Right lobe of liver (tissue), 6 donors: ENCODE data around the gene SYMPK. TPM values are rescaled to one million over a fixed set of nuclear protein-coding genes. Genes with fewer than 3 reads are reported as not detected.

Experiments used
- ATAC-seq, 4 donors: fragments of 200-7000 bp; cut with Tn5 transposase; one replicate each; pipeline ENCODE4 v1.9.1; 2020; ENCODE audit warnings: mild to moderate bottlenecking in 4 of 4, moderate library complexity in 4 of 4
- DNase-seq, 3 donors: peaks; one replicate each; pipeline ENCODE4 v3.0.0-alpha.2; 2020
- H3K27ac ChIP-seq, 3 donors: fragments of 200-600 bp; one replicate each; pipeline ENCODE4 v1.8.0; 2022
- H3K27me3 ChIP-seq, 2 donors: fragments of 200-600 bp; one replicate each; pipeline ENCODE4 v1.8.0; 2022
- H3K36me3 ChIP-seq, 4 donors: fragments of 200-600 bp; sonication (generic) in 1 of 4; one replicate each; pipeline versions ENCODE4 v1.5.1 to v1.8.0; 2017 to 2022; ENCODE audit warnings: control low read depth in 1 of 4
- H3K4me1 ChIP-seq, 4 donors: fragments of 200-600 bp; sonication (generic) in 1 of 4; one replicate each; pipeline versions ENCODE4 v1.5.1 to v1.8.0; 2017 to 2022; ENCODE audit warnings: control low read depth in 1 of 4
- H3K4me3 ChIP-seq, 3 donors: fragments of 200-600 bp; one replicate each; pipeline ENCODE4 v1.8.0; 2022
- H3K9me3 ChIP-seq, 4 donors: fragments of 200-600 bp; sonication (generic) in 1 of 4; one replicate each; pipeline versions ENCODE4 v1.5.1 to v1.8.0; 2017 to 2022; ENCODE audit warnings: control low read depth in 1 of 4
- POLR2A ChIP-seq: fragments of 450-650 bp; IDR thresholded peaks from one replicate; pipeline ENCODE4 v1.6.1; 2017; ENCODE audit warnings: antibody characterized with exemption, mild to moderate bottlenecking
- WGBS: methylation state at CpG from one replicate; pipeline ENCODE4 v1.1.6; 2018; ENCODE audit warnings: low coverage, low lambda C conversion rate; ENCODE audit not compliant: insufficient coverage; ENCODE audit errors: missing lambda C conversion rate; 5-methylcytosine and 5-hydroxymethylcytosine counted together
- intact Hi-C, 2 donors: fragments of 100-400 bp; cut with DNase I; formaldehyde crosslinking; loops; one replicate each; pipeline versions ENCODE4 v1.11.2 to v1.14.1; 2022
- total RNA-seq, 6 experiments: library from RNA; depleted of rRNA in 2 of 6; stranded (reverse); fragments of >200 nt in 2 of 6; fragmentation: NEBNext Ultra II Directional in 3 of 6; extraction: Animal tissue kit (Norgen Biotek cat#: 25700) in 3 of 6; gene quantifications; one replicate each; pipeline versions ENCODE4 v1.1.0 to v1.2.4, GENCODE V29; 2016 to 2023
- TF ChIP-seq, protein P1 (sequence below), 4 donors: fragments of 200-600 bp in 3 of 4; fragments of 450-650 bp in 1 of 4; IDR thresholded peaks; one replicate each; pipeline versions ENCODE4 v1.5.1 to v1.8.0; 2016 to 2022; ENCODE audit warnings: antibody characterized with exemption in 4 of 4, mild to moderate bottlenecking in 2 of 4
- donor health status: DM: no; HTN: yes; CAD: no.
- donor health status: DM: no; HTN: no; CAD: no.
- donor health status: DM: no; HTN: no; CAD: no.
- donor health status: DM: no; HTN: yes; CAD: no.
- donor health status: DM: no; HTN: yes; CAD: no.

The SYMPK gene
- total RNA-seq, 6 experiments from 2014 or later = 31.1 to 50.1 (median 42.0) TPM

DNA sequence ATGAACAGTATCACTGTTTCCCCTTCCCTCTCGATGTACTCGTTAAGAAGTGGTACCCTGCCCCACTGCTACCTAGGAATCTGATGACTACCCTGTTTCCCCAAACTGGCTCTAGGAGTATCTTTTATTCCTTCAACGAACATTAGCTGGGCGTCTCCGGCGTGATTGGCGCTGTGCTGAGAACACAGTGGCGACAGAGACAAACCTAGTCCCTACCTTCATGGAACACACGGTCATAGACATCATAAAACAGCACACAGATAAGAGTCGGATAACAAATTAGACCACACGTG is 730 bp downstream of the SYMPK start:
- WGBS = under 1% methylated on average over 11 of the region's 11 CpGs
- ATAC-seq = no peak
- intact Hi-C loops = no loop called here
- DNase-seq = no peak
- peaks cover 0 to 14% (median 1%) of the 10 kb centered on the region in 4 donors for H3K36me3 ChIP-seq
- no peaks in the 10 kb centered on the region for H3K9me3 ChIP-seq
- H3K4me3 ChIP-seq = peak overlapping the region; percentile 82 to 98 (median 92)
- H3K27ac ChIP-seq = peak overlapping the region; percentile 18 to 88 (median 84)
- TF ChIP-seq POLR2A = no peak
- TF ChIP-seq, protein P1, sequence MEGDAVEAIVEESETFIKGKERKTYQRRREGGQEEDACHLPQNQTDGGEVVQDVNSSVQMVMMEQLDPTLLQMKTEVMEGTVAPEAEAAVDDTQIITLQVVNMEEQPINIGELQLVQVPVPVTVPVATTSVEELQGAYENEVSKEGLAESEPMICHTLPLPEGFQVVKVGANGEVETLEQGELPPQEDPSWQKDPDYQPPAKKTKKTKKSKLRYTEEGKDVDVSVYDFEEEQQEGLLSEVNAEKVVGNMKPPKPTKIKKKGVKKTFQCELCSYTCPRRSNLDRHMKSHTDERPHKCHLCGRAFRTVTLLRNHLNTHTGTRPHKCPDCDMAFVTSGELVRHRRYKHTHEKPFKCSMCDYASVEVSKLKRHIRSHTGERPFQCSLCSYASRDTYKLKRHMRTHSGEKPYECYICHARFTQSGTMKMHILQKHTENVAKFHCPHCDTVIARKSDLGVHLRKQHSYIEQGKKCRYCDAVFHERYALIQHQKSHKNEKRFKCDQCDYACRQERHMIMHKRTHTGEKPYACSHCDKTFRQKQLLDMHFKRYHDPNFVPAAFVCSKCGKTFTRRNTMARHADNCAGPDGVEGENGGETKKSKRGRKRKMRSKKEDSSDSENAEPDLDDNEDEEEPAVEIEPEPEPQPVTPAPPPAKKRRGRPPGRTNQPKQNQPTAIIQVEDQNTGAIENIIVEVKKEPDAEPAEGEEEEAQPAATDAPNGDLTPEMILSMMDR (IDR thresholded peaks at IDR 0.05) = no peak
- H3K27me3 ChIP-seq = no peaks in the 10 kb centered on the region
- H3K4me1 ChIP-seq = peaks cover 0 to 37% (median 12%) of the 10 kb centered on the region in 4 donors

DNA sequence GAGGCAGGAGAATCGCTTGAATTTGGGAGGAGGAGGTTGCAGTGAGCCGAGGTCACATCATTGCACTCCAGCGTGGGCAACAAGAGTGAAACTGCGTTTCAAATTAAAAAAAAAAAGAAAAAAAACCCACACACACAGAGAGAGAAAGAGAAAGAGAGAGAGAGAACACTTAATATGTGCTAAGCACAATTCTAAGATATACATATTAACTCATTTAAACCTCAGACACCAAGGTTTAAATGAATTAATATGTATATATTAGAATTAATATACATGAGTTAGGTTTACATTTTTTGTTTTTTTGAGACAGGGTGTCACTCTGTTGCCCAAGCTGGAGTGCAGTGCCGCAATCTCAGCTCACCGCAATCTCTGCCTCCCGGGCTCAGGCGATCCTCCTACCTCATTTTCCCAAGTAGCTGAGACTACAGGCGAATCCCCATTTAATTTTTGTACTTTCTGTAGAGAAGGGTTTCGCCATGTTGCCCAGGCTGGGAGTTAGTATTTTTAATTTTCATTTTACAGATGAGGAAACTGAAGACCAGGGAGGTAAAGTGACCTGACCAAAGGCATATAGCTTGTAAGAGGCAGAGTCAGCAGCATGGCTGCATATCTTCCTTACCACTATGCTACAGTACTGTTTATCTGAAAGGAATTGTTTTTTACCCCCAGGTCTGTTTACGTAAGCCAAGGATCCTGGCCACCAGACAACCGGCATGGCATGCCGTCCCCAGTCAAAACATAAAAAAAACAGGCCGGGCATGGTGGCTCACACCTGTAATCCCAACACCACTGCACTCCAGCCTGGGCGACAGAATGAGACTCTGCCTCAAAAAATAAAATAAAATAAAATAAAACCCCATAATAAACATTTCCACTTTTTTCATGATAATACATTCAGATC is 2.3 kb downstream of the SYMPK start:
- no peaks in the 10 kb centered on the region for H3K9me3 ChIP-seq
- peaks cover 0 to 19% (median 1%) of the 10 kb centered on the region in 4 donors for H3K36me3 ChIP-seq
- ATAC-seq (no peak), DNase-seq (no peak)
- H3K4me3 ChIP-seq = no peak overlapping the region
- 83% methylated on average over 13 of the region's 15 CpGs for WGBS
- H3K27ac ChIP-seq = peak overlapping the region in 2 of 3 donors; percentile 15 to 41
- TF ChIP-seq, protein P1 (IDR thresholded peaks at IDR 0.05) = no peak
- no peak for TF ChIP-seq POLR2A
- H3K4me1 ChIP-seq = peaks cover 0 to 27% (median 9%) of the 10 kb centered on the region in 4 donors
- no peaks in the 10 kb centered on the region for H3K27me3 ChIP-seq
- intact Hi-C loops = no loop called here

DNA sequence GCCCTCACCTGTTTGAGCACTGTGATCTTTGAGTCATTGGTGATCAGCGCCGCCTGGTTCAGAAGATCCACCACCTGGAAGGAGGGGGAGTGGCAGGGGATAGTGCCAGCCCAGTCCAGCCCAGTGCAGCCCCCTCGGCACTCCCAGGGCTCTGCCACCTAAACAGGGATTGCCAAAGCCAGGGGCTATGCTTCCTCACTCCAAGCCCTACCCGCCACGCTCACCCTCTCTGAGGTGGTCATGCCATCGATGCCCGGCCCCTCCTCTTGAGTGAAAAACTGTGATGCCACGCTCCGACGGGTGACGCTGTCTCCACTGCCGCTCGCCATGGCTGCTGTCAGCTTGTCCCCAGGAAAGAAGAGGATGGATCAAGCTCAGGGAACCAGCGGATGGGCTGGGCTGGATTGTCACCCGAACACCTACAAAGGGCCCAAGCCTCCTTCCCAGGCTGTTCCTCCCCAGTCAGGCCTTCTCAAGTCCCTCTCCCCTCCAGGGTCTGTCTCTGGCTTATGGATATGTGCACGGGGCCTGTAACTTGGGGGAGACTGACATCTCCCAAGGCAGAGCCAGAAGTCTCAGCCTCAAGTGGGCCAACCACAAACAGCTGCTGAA is 8.7 kb downstream of the SYMPK start:
- WGBS = no CpG with 5 or more reads among the region's 16 CpGs
- no peaks in the 10 kb centered on the region for H3K9me3 ChIP-seq
- H3K27ac ChIP-seq = no peak overlapping the region
- ATAC-seq = peak in 1 of 4 donors; percentile 37
- H3K4me3 ChIP-seq = no peak overlapping the region
- peaks cover 0 to 64% (median 17%) of the 10 kb centered on the region in 4 donors for H3K36me3 ChIP-seq
- intact Hi-C loops = no loop called here
- H3K4me1 ChIP-seq = peaks cover 0 to 1% (median 0%) of the 10 kb centered on the region in 4 donors
- TF ChIP-seq, protein P1 (IDR thresholded peaks at IDR 0.05) = no peak
- no peak for TF ChIP-seq POLR2A
- H3K27me3 ChIP-seq = no peaks in the 10 kb centered on the region
- DNase-seq = peak in 1 of 3 donors; percentile 46

DNA sequence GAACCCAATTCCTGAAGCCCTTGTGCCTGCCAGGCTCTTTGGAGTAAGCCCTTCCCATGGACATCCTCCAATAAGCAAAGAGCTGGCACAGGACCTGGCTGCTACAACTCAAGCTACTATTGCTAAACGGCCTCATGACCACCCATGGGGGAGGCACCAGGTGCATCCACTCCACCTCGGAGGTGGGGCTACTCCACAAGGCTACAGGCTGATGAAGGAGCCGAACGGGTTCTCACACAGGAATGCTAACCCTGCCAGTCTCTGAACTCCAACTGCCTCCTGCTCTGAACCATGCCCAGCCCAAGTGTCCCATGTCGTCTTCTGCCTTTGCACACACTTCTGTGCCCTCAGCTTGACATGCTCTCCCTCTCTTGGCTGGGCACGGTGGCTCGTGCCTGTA is 10.0 kb downstream of the SYMPK start:
- intact Hi-C loops = no loop called here

More for the DNA sequence above, 10.0 kb downstream of the SYMPK start:
- Histone ChIP-seq H3K27me3 (no peaks in the 10 kb centered on the region), H3K9me3 (no peaks in the 10 kb centered on the region), H3K4me3 (no peak overlapping the region), H3K36me3 (peaks cover 6 to 64% (median 22%) of the 10 kb centered on the region in 4 donors), H3K4me1 (no peaks in the 10 kb centered on the region), H3K27ac (no peak overlapping the region)
- DNase-seq = peak in 1 of 3 donors; percentile 37
- ATAC-seq = no peak
- WGBS = 73% methylated on average over 4 of the region's 7 CpGs
- TF ChIP-seq, protein P1 (IDR thresholded peaks at IDR 0.05) = no peak
- no peak for TF ChIP-seq POLR2A
